ENCODE results near the gene KRT85. TPM values are rescaled to one million over a fixed set of nuclear protein-coding genes. Genes with fewer than 3 reads are reported as not detected.
A peak's percentile ranks its signal among the peaks of the same experiment; 100 is the strongest.

The KRT85 gene
- total and polyA plus RNA-seq, 2 experiments from 2014 or later: 0.12 TPM; not detected in 1

GRCh38 chr12:52400906-52401305 is 33.6 kb upstream of the KRT85 start:
- DNase-seq (ENCODE audit: low read depth in 1 of 2, low spot score in 1 of 2): no peak
- TF ChIP-seq CTCF (IDR thresholded peaks at IDR 0.05; ENCODE audit: low read depth, low read length): no peak
- Histone ChIP-seq H3K4me3 (no peak overlapping the region), H3K27ac (no peak overlapping the region), H3K4me1 (ENCODE audit: low read depth) (no peaks in the 10 kb centered on the region), H3K27me3 (peaks cover 26% of the 10 kb centered on the region), H3K36me3 (no peaks in the 10 kb centered on the region), H3K9me3 (ENCODE audit: low read depth) (no peaks in the 10 kb centered on the region)

- no peaks in the 10 kb centered on the region for H3K4me1 ChIP-seq (ENCODE audit: low read depth)
- no peak for TF ChIP-seq CTCF (IDR thresholded peaks at IDR 0.05; ENCODE audit: low read depth, low read length)
- no peak overlapping the region for H3K27ac ChIP-seq
- no peak for DNase-seq (ENCODE audit: low read depth in 1 of 2, low spot score in 1 of 2)
- no peaks in the 10 kb centered on the region for H3K9me3 ChIP-seq (ENCODE audit: low read depth)
- H3K4me3 ChIP-seq: no peak overlapping the region
- no peaks in the 10 kb centered on the region for H3K36me3 ChIP-seq
- peaks cover 26% of the 10 kb centered on the region for H3K27me3 ChIP-seq
These were observed 32.5 kb upstream of the KRT85 start for GRCh38 chr12:52399756-52400155.

DNA sequence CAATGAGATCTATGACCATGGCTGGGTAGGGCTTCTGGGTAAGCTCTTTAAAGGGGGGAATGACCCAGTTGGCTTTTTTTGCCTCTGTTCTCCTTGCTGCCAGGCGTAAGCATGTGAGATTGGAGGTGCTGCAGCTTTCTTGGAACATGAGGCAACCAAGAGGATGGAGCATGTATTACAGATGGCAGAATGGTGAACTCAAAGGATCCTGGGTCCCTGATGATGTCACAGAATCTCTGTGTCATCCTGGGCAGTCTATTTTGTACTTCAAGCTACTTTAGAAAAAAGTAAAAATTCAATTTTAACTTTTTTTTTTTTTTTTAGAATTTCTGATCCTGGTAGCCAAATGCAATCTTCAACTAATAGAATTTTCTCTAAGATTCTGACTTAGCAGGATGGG is 30.9 kb upstream of the KRT85 start:
- no peak for TF ChIP-seq CTCF (IDR thresholded peaks at IDR 0.05; ENCODE audit: low read depth, low read length)
- H3K36me3 ChIP-seq: no peaks in the 10 kb centered on the region
- H3K9me3 ChIP-seq (ENCODE audit: low read depth): no peaks in the 10 kb centered on the region
- H3K4me1 ChIP-seq (ENCODE audit: low read depth): no peaks in the 10 kb centered on the region
- no peak overlapping the region for H3K27ac ChIP-seq
- peak in 1 of 2 donors; percentile 17 for DNase-seq (ENCODE audit: low read depth in 1 of 2, low spot score in 1 of 2)
- no peak overlapping the region for H3K4me3 ChIP-seq
- peaks cover 36% of the 10 kb centered on the region for H3K27me3 ChIP-seq

GRCh38 chr12:52396656-52397055 is 29.4 kb upstream of the KRT85 start:
- no peaks in the 10 kb centered on the region for H3K4me1 ChIP-seq (ENCODE audit: low read depth)
- no peak for DNase-seq (ENCODE audit: low read depth in 1 of 2, low spot score in 1 of 2)
- H3K4me3 ChIP-seq: no peak overlapping the region
- peaks cover 30% of the 10 kb centered on the region for H3K27me3 ChIP-seq
- no peaks in the 10 kb centered on the region for H3K9me3 ChIP-seq (ENCODE audit: low read depth)
- H3K27ac ChIP-seq: no peak overlapping the region
- H3K36me3 ChIP-seq: no peaks in the 10 kb centered on the region
- TF ChIP-seq CTCF (IDR thresholded peaks at IDR 0.05; ENCODE audit: low read depth, low read length): no peak

DNA sequence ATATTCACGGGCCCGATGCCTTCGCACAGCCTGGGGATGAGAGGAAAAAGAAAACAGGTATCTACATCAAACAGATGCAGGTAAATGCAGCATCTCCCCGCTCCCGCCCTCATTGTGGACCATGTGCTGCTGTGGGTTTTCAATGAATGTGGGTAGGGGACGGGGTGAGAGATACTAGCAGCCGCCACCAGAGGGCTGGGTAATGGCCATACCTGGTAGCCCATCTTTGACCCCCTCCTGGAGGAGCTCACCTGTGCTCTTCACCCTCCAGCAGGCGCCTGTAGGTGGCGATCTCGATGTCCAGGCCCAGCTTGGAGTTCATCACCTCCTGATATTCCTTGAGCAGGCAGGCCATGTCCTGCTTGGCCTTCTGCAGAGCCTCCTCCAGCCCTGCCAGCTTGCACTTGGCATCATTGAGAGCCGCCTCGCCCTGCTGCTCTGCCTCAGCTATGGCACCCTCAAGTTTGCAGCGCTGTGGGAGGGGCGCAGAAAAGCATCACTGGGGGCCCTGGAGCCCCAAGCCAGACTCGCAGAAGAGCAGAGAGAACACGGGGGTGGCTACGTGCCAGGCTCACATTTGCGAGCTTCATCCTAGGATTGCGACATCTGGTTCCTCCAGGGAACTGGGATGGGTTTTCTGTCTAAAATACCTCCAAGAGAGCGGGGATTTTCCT is 28.6 kb upstream of the KRT85 start:
- Histone ChIP-seq H3K27ac (no peak overlapping the region), H3K9me3 (ENCODE audit: low read depth) (no peaks in the 10 kb centered on the region), H3K27me3 (peaks cover 29% of the 10 kb centered on the region), H3K36me3 (no peaks in the 10 kb centered on the region), H3K4me1 (ENCODE audit: low read depth) (no peaks in the 10 kb centered on the region), H3K4me3 (no peak overlapping the region)
- DNase-seq (ENCODE audit: low read depth in 1 of 2, low spot score in 1 of 2): peak in 1 of 2 donors; percentile 75
- peak; percentile 37 for TF ChIP-seq CTCF (IDR thresholded peaks at IDR 0.05; ENCODE audit: low read depth, low read length)
